ENCODE data around the gene MYZAP.
"Not testable (repeated sequence)": the region's sequence is repeated elsewhere in the genome, so short reads cannot be mapped to it uniquely, and the experiment has no call there.

The MYZAP gene

DNA sequence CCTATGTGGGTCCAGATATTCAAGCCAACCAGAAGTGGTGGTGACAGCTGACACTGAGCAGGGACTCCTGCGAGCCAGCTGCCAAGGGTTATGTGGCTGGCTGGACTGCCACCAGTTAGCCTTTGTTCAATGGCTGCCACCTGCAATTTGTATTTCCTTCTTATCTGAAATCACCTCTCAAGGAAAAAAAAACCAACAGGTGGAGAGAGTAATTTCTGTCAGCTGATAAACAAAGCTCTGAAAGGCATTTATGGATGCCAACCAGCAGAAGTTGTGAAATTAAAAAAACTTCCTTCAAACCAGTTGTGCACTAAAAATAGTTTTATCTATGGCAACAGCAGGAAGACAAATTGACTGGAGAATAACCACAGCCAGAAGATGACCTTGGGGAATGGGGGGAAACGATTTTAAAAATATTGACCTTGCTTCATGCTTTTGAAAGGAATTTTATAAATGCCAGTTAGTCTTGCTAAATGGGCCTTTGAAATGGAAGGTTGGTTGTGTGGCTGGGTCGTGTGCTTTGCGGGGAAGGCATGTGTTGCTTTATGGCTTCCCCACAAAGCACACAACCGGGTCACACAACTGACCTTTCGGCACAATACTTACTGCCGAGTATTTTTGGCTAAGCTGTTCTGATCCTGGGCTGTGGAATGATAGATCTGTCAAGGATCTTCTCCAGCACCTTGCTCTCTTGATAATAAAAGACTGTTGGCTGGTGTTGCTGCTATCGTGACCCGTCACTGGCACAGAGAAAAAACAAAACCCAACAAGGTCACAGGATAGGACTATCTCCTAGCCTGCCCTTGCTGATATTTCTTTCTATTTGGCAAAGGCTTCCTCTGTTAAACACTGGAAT, 3.5 kb downstream of the MYZAP start:
- DNase-seq: no peak

DNA sequence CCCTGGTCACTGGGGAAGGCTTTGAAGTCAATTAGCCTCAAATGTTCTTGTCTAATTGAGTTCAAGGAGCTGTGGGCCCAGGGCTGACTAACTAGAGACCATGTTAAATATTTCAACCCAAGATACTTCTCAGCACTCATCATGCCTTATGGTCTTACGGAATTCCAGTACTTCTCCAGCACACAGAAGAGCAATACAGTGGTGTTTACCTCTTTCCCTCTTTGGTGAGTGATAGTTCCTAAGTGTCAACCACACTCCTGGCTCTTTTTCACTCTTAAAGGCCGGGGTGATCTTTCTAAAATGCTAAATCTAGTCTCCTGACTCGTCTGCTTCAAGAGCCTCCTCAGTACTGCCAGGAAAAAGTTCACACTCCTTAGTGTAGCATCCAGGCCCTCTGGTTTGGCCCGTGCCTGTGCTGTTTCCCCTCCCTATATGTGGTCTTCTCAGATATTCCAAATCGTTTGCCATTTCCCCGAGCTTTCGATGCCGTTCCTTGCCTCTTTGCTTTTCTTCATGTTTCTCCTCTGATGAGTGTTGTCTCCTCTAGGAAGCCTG, 4.7 kb downstream of the MYZAP start:
- no peak for DNase-seq

DNA sequence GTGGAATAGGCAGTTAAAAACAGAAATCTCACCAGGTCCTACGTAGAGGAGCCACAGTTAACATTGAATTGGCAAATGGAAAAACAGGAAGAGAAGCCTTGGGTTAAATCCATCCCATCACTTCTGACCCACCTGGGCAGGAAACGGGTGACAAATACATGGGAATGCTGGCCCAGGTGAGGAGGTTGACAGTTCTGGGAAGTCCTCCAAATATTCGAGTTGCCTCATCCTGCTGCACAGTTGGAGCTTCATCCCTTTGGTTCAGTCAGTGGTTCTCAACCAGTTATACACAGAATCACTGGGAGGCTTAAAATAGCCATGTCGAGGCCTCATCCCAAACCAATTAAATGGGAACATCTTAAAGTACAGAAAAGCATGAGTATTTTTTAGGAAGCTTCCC, 5.3 kb downstream of the MYZAP start:
- no peak for DNase-seq

DNA sequence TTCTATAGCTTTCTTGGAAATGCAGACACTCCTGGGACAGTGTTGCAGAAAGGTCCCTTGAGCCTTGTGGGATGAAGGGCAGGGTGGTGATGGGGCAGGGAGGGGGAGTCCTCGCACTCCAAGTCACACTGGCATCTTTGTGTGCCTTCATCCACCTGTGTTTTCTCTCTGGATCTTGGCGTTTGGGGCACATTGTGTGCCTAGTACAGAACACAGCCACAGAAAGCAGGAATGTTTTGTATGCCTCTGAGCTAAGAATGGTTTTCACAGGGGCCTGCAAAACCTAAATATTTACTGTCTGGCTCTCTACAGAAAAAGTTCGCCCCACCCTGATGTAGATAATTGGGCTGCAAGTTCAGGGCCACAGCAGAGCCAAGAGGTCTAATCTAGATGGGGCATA, 5.7 kb downstream of the MYZAP start:
- DNase-seq: no peak

DNA sequence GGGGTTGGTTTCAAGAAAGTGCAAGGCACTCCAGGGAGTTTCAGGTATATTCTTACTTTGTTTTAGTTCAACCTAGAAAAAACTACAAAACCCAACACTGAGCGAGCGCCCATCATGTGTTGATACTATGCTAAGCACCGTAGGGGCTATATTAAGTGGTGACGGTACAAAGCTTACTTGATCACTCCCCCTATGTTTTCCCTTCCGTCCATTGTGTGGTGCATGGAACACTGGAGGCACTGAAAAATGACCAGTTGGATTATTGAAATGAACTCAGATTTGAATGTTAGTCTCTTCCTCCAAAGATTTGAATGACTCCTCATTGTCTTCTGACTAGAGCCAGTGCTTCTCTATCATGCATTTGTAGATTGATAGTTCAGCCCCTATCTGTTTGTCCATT, 6.6 kb downstream of the MYZAP start:
- DNase-seq: no peak

DNA sequence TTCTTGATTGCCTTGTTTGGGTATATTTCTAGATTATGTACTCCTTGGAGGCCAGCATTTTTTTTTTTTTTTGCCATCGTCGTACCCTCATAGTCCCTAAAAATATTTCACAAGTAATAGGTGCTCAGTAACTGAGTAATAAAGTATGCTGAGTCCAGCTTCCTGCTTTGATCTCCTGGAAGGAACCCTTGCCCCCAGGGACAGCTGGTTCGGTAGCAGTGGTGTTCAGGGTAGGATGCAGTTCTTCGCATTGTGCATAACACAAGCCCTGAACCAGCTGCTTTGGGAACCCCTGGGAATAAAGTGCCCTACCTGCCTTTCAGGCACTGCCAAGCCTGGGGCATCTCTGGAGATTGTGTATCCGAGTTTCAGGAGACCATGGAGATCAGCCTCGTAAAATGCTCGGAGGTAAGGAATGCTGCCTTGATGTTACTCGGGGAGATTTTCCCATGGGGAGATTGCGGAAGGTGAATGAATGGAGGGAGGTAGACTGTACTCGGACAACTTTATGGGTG, 7.6 kb downstream of the MYZAP start:
- no peak for DNase-seq

DNA sequence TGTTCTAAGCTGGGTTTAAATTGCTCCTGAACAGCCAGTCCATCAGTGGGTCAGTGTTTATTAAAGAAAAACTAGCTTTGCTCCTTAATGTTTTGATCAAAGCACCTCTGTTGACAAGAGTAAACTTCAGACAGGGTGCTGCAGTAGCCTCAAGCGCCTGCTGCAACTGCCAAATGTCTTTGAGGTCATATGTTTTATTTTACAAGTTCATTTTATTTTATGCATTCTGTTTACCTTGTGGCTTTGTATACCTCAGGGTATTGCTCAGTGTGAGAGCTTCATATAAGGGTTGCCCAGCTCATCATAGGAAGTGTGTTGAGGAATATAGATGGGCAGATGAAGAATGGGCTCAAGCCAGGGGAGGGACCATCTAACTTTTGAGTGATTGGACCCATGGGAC, 8.5 kb downstream of the MYZAP start:
- DNase-seq: no peak

DNA sequence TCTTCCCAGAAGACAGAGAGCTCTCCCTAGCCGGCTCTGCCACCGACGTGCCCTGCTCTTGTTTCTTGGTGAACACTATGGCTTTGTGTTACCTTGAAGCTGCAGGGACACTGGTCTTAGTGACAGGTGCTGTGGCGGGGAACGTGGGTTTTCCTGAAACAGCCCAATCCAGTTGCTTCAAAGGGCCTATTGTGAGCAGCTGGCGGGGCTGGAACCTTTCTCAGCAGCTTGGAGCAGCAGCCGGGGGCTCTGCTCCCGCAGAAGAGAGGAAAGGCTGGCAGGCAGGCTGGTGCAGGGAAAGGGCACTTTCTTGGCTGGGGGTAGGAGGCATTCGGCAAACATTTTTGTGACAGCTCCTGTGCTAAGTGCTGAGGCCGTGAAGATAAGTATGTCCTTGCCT, 12.8 kb downstream of the MYZAP start:
- DNase-seq: no peak

DNA sequence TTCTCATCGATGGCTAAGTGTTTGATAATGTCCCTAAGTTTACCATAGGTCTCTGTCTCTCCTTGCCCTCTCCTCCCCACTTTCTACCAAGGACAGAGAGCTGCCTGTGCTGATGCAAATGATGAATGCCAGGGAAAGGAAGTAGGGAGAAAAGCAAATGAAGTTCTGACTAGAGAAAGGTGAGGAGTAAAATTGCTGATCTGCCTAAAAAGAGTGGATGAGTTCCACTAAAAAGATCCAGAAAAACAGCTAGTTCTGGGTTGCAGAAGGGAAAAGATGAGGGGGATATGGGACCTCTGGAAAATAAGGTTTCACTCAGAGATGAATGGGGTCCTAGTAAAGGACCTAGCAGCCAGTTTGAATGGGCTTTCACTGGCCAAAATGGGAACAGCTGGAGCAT, 13.8 kb downstream of the MYZAP start:
- no peak for DNase-seq

DNA sequence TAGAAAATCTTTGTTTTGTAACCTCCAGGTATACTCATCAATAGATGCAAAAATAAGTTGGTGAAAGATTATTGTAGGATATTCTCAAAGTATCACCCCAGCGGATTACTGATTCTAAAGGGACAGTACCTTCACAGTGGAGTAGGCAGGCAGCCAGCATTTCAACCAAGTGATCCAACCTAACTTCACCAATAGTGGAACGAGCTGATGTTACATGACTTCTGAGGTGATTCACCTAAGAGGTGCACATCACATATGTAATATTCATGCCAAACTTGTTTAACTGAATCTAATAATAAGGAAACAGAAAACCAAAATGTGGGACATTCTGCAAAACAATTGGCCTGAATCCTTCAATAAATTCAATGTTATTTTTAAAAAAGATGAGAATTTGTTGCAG, 14.3 kb downstream of the MYZAP start:
- DNase-seq: no peak

DNA sequence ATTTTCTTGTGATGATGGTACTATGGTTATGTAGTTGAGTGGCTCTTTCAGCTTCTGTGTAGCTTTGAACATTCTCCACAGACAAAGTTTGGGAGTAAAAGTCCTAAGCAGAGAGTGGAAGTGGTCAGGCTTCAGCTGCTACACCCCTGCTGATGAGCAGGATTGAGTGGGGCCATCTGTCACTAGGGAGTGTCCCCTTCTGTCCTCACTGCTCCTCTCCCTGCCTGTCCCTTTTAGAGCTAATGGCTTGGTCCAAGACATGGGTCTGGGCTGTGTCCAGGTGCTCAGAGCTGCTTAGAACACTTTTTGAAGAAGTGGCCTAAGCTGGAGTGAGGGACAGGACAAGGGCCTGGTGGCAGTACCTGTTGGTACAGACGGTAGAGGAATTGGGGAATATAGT, 15.1 kb downstream of the MYZAP start:
- no peak for DNase-seq

DNA sequence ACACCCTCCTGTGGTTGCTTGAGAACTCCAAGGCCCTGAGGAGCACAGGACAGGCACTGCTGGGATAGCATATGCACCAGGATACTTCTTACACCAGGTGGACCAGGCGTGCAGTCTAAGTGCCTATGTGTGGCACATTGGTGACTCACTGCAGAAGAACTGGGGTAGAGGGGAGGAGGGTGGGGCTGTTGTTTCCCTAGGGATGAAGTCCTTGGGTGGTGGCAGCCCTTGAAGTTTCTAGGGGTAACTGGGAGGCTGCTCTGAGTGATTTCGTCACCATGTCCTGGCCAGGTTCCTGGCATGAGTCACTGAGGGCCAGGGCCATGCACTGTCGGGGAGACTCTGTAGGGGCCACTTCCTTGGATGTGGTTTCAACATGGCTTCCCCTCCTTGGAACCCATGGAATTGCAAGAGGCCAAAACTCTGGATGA, 15.9 kb downstream of the MYZAP start:
- no peak for DNase-seq

DNA sequence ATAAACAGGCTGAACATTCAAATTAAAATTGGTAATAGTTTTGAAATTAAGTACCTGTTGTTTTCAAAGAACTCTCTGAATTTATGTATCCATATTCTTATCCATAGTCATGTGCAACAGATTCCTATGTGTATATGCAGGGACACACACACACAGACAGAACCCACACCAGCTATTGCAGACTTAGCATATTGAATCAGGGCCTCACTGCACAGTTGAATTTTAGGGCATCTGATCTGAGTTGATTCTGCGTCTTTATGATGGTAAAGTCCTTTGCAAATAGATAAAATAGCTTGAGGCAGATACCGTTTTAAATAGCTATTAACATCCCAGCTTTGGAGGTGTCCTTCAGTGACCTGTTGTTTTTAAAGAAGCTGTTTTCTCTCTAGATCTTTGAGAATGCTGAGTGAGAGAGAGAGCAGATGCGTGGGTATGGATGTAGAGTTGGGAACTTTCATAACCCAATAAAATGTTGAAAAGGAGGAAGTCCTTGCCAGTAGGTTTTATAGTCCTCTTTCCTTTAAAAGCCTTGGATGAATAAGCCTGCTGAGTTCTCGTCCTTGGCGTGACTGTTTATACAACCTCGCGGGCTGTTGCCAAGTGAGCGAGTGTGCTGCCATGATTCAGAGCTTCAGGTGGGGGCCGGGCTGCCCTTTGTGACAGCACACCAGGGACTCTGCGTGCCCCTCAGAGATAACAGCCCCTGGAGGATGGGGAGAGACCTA, 18.3 kb downstream of the MYZAP start:
- DNase-seq: peak; percentile 21

DNA sequence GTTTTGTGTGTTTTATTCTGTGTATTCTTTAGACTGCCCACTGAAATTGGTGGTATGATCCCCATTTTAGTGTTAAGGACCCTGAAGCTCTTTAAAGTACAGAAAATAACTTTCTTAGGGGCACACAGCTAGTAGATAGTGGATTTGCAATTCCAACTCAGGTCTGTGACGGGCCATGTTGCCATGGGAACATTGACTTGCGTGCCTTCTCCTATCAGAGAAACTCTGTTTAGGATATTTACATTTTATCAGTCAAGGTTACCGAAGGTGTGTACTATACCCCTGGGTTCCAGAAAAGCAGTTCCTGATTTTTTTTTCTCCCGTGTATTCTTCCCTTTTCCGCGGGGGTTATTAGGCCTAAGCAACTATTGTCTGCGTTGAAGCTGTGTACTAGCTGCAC, 19.4 kb downstream of the MYZAP start:
- no peak for DNase-seq

DNA sequence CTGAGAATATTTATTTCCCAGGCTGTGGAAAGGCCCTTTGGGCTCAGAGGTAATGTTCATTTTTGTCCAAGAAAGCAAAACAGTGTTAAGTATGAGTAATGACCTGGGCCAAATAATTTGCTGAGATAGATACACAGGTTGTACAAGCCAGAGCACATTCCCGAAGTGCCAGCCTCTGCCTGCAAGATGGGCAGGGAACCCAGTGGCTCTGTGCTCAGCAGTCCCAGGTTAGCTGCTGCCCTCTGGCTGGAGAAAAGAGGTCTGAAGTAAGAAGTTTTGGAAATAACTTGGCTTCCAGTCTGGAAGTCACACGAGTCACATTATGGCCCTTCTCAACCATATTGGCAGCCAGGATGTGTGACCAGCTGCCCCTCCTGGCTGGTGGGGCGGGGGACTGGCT, 20.2 kb downstream of the MYZAP start:
- DNase-seq: no peak

DNA sequence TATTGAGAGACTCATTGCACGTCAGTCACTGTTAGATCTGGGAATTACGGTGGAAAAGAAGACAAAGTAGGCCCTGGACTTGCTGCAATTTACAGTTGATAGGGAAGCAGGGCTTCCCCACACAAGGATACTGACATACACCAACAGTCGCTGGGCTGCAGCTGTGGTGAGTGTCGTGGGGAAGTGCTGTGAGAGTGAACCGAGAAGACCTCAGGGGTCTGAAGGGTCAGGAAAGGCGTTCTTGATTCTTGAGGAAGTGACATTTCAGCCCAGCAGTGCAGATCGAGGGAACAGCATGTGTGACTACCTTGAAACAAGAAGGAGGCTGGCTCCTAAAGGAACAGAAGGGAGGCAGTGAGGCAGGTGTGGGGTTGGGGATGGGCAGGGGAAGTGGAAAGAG, 22.5 kb downstream of the MYZAP start:
- no peak for DNase-seq

DNA sequence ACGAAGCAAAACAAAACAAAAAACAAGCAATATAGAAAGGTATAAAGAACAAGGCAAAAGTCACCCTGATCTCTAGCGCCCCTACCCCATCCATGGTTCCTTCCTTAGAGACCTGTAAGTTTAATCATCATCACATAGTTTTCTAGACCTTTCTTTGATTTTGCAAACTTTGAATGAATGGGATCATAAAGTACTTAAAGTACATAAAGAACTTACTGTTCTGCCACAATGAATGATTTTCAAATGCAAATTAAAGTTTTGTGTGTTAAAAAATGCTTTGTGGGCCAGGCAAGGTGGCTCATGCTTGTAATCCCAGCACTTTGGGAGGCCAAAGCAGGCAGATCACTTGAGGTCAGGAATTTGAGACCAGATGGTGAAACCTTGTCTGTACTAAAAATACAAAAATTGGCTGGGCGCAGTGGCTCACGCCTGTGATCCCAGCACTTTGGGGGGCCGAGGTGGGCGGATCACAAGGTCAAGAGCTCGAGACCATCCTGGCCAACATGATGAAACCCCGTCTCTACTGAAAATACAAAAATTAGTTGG, 24.3 kb downstream of the MYZAP start:
- not testable (repeated sequence) for DNase-seq

DNA sequence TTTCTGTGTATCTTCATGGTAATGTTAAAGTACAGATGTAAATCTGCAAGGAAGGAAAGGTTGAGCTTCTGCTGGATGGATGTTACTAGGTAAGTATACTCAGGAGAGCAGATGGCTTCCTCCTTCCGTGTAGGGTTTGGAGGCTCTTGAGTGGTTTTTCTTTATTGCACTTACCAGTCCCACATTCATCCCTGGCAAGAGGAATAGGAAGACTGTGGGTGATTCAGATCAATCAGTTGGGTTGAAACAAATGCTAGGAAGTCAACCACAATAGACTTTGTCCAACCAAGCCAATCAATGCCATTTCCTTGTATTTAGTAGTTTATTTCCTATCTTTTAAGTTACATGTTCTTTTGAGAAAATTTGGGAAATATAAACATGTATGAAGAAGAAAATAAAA, 26.6 kb downstream of the MYZAP start:
- DNase-seq: no peak

DNA sequence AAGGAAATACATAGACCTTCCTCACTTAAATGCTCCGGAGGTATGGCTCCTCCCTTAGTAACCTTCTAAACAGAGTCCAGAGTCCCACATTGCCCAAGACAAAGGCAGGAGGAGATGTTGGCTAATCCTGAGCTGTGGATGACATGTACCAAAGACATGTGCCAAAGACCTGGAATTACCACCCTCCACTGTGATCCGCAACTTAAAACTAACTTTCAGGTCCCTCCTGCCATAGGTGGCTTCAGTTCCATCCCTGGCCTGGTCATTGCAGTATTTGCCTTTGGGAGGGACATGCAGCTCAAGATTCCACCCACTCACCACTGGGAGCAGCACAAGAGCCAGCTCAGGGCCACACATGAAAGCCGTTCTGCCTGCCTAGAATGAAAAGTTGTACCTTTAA, 28.0 kb downstream of the MYZAP start:
- no peak for DNase-seq

DNA sequence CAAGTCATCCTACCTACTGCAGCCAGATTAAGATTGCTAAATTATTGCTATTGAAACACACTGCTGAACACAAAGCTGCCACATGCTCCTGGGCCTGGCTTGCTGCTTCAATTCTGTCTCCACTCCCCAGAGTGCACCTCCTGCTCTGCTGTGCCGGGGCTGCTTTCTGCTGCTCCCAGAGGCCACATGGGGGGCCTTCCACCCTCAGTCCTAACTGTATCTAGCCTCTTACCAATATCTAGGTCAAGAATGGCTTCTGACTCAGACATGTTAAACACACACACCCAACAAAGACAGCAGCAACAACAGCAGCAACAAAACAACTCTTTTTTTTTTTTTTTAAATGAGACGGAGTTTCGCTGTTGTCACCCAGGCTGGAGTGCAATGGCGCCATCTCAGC, 33.0 kb downstream of the MYZAP start:
- no peak for DNase-seq

DNA sequence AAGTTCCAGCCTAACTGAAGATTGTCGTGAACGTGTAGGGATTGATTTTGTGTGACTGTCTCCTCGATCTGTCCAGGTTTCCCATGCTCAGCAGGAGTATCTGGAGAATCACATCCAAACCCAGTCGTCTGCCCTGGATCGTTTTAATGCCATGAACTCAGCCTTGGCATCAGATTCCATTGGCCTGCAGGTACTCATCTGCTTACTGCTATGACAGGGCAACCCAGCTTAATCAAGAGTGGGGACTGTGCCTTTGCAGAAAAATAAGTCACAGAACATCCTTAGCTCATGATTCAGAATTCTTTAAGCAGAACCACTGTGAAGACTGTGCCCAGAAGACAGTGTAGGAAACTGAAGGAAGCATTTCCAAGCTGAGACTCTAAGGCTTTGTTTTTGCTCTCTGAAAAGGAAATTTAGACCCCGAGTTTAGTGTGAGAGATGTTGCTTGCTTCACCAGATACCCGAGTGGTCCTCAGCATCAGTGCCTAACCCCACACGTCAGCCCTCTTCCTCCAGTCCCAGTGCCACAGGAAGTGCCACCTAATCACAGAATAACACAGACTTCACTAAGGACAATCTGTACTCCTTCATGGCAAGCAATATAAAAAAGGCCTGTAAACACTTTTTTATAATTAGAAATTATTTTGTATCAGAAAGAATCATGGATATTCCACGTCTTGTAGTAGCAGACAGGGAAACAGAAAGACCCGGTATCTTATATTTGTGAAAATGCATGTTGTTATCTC, 34.2 kb downstream of the MYZAP start:
- no peak for DNase-seq

DNA sequence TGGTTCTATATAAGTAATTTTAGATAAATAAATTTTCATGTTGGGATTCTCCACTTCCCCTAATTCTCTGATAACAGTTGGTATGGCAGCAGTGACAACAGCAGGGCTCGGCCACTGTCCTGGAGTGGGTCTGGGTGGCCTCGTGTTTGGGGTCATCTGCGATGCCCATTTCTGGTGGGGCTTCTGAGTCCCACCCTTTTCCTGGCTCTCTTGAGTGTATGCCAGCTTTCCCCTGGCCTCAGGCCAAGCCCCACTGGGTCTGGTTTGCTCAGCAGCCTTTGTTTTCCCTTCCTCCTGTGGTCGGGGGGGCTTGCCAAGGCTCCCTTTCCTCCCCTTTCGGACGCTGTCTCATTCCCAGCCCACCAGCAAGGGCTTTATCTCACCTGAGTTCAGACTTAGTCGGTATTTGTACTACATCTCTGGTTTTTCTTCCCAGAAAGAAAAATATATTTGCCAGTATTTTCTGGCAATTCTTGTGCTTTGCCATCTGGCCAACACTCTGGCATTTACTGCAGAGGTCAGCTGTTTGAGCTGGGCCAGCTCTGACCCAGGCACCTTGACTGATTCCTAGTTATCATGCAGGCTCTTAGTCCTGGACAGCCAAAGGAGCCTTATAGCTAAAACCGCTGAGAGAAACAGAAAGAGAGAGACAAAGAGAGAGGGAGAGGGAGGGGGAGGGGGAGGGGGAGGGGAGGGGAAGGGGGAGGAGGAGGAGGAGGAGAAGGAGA, 35.2 kb downstream of the MYZAP start:
- DNase-seq: no peak

All from DMS79 treated with DMSO at 0.1 percent for 48 hours (cell line).